ACHN (cell line): ENCODE results near the gene IL4I1.

Experiments
- DNase-seq: peaks from one replicate; pipeline ENCODE4 v3.0.0-alpha.2; 2015
- in situ Hi-C: cut with HindIII; loops from 2 replicates; pipeline ENCODE4 v1.10.0; 2017; ENCODE audit warnings: low sequenced_read_pairs, low pct_ligation_motif_present, low pct_unique_long_range_greater_than_20kb

Gene IL4I1

GRCh38 chr19:49857061-49857837 is 39.4 kb downstream of the IL4I1 start:
- DNase-seq = no peak

GRCh38 chr19:49856574-49857021 is 40.1 kb downstream of the IL4I1 start:
- DNase-seq = no peak
- in situ Hi-C loops = no loop called here

More at GRCh38 chr19:49857061-49857837, 39.4 kb downstream of the IL4I1 start:
- in situ Hi-C loops = no loop called here

- in situ Hi-C loops = no loop called here
- DNase-seq = no peak
Observed at GRCh38 chr19:49855676-49856573, 40.8 kb downstream of the IL4I1 start.

- no peak for DNase-seq
- in situ Hi-C loops = no loop called here
Observed at GRCh38 chr19:49855277-49855675, 41.4 kb downstream of the IL4I1 start.

GRCh38 chr19:49854378-49855263 is 42.1 kb downstream of the IL4I1 start:
- in situ Hi-C loops = no loop called here

GRCh38 chr19:49853852-49854377 is 42.8 kb downstream of the IL4I1 start:
- in situ Hi-C loops = no loop called here
- no peak for DNase-seq

More at GRCh38 chr19:49854378-49855263, 42.1 kb downstream of the IL4I1 start:
- DNase-seq = no peak

GRCh38 chr19:49852631-49853126 is 44.0 kb downstream of the IL4I1 start:
- in situ Hi-C loops = no loop called here
- DNase-seq = no peak

- peak; percentile 13 for DNase-seq
- in situ Hi-C loops = no loop called here
Observed at GRCh38 chr19:49851456-49852259, 45.0 kb downstream of the IL4I1 start.

GRCh38 chr19:49850487-49851342 is 46.0 kb downstream of the IL4I1 start, which contains the start of gene PTOV1:
Gene PTOV1 (plus strand): TSS chr19:49851159.
- peak; percentile 87 for DNase-seq
- in situ Hi-C loops = no loop called here

- in situ Hi-C loops = no loop called here
- no peak for DNase-seq
Observed at GRCh38 chr19:49850221-49850486, 46.5 kb downstream of the IL4I1 start.

- no peak for DNase-seq
Observed at GRCh38 chr19:49849433-49850220, 47.1 kb downstream of the IL4I1 start.

GRCh38 chr19:49848938-49849337 is 47.7 kb downstream of the IL4I1 start:
- no peak for DNase-seq
- in situ Hi-C loops = no loop called here

More at GRCh38 chr19:49849433-49850220, 47.1 kb downstream of the IL4I1 start:
- in situ Hi-C loops = no loop called here

GRCh38 chr19:49847731-49848696 is 48.7 kb downstream of the IL4I1 start:
- in situ Hi-C loops = no loop called here
- DNase-seq = peak; percentile 84

- no peak for DNase-seq
- in situ Hi-C loops = no loop called here
Observed at GRCh38 chr19:49846408-49846807, 50.3 kb downstream of the IL4I1 start.

GRCh38 chr19:49845414-49845813 is 51.3 kb downstream of the IL4I1 start:
- in situ Hi-C loops = no loop called here
- no peak for DNase-seq
